GM21526 (cell line): ENCODE data around the gene P2RY8.
"Not testable (repeated sequence)": the region's sequence is repeated elsewhere in the genome, so short reads cannot be mapped to it uniquely, and the experiment has no call there.

Experiments
- ATAC-seq: cut with Tn5 transposase; IDR thresholded peaks from one replicate; pipeline ENCODE4 v1.9.1; 2021; ENCODE audit warnings: moderate library complexity; ENCODE audit not compliant: unreplicated experiment, low FRiP score

Gene P2RY8

DNA sequence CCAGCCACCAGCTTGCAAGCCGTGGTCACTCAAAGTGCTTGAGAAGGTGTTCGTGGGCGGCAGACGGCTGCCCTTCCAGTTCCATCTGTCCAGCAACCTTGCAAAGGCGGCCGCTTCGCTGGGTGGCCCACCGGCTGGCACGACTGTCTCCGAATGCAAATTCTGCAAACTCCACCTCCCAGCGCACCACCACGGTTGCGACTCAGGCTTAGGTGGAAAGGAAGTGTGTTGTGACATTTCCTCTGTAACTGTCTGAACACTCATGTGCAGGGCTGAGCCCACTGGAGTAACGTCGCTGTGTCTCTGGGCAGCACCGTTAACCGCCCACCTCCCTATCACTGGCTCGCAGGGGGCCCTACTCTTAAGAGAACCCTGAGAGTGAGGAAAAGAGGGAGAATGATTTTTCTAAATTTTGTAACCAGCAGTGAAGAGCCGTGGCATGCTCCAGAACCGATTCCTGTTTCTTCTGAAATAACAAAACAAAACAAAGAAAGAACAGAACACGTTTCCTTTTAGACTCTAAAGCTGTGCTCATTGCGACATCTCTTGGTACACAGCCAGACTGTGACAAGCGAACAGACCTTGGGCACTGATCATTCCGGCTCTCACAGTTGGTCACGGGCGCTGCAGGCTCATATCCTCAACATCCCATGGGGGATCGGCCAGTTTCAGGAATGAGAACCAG is at the start of gene P2RY8:
TSS of gene P2RY8 (minus strand) at position 155 of the 685 bp plus-strand sequence. CDS start 70,627 bp downstream, outside the sequence.
- ATAC-seq: peak; percentile 66

GRCh38 chrX:1584237-1585011 is 47.4 kb upstream of the P2RY8 start:
- no peak for ATAC-seq

DNA sequence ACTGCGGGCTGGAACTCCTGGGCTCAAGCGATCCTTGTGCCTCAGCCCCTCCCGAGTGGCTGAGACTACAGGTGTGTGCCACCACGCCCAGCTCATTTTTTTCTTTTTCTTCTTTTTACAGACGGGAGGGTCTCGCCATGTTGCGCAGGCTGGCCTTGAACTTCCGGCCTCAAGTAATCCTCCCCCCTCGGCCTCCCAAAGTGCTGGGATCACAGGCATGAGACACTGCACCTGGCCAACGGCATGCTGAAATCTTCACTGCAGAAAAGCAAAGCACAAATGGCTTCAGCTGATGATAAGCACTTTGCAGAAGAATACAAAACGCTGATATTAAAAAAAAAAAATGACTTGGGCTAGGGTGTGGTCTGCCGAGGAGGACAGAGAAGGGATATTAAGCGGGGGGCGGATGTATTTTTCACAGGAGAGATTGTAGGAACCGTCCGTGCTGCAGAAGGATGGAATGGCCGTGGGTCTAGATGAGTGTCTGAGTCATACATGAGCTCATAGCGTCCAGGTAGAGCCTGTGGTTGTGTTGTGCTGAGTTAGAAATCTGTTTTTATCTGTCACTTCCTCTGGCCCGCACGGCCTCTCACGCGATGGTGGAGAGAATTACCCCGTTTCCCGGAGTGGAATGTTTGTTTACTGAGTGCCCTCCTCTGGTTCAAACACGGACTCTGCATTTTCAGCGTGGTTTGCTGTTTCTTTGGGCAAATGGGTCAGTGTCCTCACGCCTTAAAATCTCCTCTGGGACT is 45.9 kb upstream of the P2RY8 start:
- ATAC-seq: peak; percentile 65

DNA sequence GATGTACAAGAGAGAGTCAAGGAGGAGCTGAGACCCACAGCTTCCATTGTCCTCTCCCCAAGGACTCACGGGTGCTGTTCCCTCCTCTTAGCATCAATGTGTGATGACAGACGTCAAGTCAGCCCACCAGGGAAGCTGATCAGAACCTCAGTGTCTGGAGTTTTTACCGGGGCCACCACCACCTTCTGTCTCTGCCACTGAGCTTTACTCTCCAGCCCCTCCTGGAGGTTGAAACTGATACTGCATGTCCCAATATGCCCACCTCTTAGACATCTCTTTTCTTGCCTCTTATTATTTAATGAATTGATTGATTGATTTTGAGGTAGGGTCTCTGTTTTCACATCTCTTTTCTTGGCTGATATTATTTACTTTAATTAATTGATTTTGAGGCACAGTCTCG is 44.1 kb upstream of the P2RY8 start:
- ATAC-seq: no peak

- no peak for ATAC-seq
Observed at GRCh38 chrX:1578511-1579173, 41.7 kb upstream of the P2RY8 start.

DNA sequence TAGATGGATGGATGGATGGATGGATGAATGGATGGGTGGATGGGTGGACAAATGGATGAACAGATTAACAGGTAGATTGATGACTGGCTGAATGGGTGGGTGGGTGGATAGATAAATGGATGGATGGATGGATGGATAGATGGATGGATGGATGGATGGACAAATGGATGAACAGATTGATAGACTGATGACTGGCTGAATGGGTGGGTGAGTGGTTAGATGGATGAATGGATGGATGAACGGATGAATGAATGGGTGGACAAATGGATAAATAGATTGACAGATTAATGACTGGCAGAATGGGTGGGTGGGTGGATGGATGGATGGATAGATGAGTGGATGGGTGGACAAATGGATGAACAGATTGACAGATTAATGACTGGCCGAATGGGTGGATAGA is 40.9 kb upstream of the P2RY8 start:
- no peak for ATAC-seq

DNA sequence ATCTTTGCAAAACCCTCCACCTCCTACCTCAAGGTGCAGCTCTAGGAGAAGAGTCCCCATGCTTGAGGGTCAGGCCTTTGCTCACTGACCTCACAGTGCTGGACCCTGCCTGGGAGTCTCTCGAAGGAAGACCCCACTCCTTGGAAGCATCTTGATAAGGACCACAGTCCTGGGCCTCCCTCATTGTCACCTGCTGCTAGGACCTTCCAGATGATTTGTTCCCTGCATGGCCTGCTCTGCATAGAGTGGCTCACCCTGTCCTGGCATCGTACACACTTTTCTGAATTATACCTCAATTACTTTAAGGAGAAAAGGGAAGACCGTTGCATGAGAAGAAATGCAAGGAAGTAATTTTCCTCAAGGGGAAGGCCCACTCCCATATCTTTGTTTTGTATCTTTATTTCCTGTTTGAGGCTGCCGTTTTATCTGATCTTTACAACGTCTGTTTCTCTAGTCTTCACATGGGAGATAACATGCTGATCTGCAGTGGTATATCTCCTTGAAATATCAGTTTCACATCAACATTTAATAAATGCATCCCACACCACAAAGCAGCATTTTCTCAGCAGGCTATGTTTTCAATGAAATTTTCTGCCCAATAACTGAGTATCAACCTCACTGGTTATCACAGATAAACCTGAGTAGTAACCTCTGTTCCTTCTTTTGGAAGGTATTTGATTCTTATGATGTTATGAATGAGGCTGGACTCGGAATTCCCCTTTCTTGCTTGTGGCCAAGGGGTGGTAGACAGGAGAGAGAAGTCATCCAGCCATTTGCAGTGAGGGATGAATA is 39.4 kb upstream of the P2RY8 start:
- ATAC-seq: no peak

DNA sequence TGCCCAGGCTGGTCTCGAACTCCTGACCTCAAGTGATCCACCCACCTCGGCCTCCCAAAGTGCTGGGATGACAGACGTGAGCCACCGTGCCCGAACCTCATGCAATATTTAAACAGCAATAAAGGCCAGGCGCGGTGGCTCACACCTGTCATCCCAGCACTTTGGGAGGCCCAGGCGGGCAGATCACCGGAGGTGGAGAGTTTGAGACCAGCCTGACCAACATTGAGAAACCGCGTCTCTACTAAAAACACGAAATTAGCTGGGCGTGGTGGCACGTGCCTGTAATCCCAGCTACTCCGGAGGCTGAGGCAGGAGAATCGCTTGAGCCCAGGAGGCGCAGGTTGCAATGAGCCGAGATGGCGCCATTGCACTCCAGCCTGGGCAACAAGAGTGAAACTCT is 37.2 kb upstream of the P2RY8 start:
- not testable (repeated sequence) for ATAC-seq

GRCh38 chrX:1564750-1565683 is 28.0 kb upstream of the P2RY8 start:
- no peak for ATAC-seq

GRCh38 chrX:1564077-1564476 is 27.1 kb upstream of the P2RY8 start:
- ATAC-seq: not testable (repeated sequence)

GRCh38 chrX:1561164-1561563 is 24.2 kb upstream of the P2RY8 start:
- no peak for ATAC-seq

DNA sequence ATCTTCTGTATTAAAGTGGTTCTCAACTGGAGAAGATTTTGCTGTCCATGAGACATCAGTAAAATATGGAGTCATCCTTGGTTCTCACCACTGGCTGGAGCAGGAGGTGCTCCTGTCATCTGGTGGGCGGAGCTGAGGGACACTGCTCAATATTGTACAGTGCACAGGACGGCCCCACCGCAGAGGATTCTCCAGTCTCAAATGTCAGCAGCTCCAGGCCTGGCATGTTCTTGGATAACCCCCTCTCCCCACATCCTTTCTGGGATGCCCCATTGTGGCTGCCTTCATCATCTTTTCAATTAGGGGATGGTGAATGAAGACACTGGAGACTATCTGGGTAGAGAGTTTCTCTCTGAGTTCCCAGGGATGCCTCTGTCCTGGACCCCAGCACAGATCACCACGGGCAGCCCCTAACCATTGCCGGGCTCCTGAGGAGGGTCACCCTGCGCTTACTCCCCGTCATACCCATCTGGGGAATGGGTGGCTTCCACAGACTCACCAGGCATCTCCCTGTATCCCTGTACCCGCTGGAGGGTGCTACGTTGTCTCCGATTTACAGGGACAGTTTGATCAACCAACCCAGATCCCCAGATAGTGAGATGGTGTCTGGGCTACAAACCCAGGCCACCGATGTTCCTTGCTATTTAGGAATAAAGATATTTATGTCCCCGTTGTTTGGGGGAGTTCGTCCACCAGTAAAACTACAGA is 21.9 kb upstream of the P2RY8 start:
- ATAC-seq: no peak

GRCh38 chrX:1557442-1557841 is 20.5 kb upstream of the P2RY8 start:
- not testable (repeated sequence) for ATAC-seq

- no peak for ATAC-seq
Observed at GRCh38 chrX:1555370-1555769, 18.4 kb upstream of the P2RY8 start.

DNA sequence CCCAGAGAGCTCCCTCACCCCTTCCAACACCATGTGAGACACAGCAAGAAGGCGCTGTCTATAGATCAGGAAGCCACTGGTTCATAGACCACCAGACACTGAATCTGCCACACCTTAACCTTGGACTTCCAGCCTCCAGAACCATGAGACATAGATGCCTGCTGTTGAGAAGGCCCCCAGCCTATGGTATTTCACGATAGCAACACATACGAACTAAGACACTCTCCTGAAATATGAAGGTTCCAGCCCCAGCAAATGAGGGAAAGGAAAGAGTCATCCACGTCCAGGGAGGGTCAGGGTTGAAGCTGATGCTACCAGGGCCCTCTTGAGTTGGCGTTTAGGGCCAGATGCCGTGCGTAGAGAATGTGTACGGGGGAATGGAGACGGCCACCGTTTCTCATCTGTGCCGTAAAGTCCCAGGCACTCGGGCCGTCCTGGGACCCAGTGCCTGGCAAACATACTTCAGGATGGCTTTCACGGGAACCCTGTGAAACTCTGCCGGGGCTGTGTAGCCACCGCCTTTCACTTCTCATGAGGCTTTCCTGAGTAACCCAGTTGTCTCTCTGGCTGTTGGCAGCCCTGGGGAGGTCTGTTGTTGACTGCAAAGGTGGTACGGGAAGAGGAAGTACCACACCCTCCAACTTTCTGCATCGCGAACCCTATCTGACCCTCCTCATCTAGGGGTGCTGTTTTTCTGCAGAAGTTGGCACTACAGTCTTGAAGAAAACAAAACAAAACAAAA is 17.7 kb upstream of the P2RY8 start:
- no peak for ATAC-seq

- ATAC-seq: no peak
Observed at GRCh38 chrX:1551959-1552546, 15.1 kb upstream of the P2RY8 start.

DNA sequence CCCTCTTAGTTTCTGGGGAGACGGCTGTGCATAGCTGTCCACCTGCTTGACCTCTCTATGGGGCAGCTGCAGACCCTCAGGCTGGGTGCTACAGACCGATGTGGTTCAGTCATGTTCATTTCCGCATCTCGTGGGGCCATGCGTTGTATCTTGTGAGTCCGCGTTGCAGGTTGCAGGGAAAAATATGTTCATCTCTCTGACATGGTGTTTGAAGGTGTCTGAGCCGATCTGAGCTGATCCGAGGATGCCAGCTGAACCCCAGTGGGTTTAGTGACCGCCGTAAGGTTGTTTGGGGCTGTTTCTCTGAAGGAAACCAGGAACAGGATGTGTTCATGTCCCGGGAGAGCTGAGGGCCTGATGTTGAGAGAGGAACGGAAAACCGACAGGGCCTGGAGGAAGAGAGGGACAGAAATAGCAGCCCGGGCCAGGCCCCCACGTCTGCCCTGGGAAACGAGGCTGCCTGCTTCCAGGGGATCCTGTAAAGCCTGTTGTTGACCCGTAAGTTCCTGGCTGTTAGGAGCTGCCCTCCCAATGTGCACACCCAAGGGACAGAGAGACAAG is 9.8 kb upstream of the P2RY8 start:
- no peak for ATAC-seq
